ENCODE results near the gene GLA. TPM values are rescaled to one million over a fixed set of nuclear protein-coding genes. Genes with fewer than 3 reads are reported as not detected.

The GLA gene
- total RNA-seq, 4 donors from 2014 or later, result 13.4 to 16.3 (median 14.6) TPM

GRCh38 chrX:101415180-101416145, 7.7 kb upstream of the GLA start:
- TF ChIP-seq, protein P1, sequence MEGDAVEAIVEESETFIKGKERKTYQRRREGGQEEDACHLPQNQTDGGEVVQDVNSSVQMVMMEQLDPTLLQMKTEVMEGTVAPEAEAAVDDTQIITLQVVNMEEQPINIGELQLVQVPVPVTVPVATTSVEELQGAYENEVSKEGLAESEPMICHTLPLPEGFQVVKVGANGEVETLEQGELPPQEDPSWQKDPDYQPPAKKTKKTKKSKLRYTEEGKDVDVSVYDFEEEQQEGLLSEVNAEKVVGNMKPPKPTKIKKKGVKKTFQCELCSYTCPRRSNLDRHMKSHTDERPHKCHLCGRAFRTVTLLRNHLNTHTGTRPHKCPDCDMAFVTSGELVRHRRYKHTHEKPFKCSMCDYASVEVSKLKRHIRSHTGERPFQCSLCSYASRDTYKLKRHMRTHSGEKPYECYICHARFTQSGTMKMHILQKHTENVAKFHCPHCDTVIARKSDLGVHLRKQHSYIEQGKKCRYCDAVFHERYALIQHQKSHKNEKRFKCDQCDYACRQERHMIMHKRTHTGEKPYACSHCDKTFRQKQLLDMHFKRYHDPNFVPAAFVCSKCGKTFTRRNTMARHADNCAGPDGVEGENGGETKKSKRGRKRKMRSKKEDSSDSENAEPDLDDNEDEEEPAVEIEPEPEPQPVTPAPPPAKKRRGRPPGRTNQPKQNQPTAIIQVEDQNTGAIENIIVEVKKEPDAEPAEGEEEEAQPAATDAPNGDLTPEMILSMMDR (IDR thresholded peaks at IDR 0.05 in 4 of 5, conservative IDR thresholded peaks at IDR 0.05 in 1 of 5), result peak; percentile 24 to 83 (median 62)
- no peak for TF ChIP-seq POLR2A (IDR thresholded peaks at IDR 0.05)
- in situ Hi-C loops (cut with MboI; ENCODE audit: low sequenced_read_pairs in 4 of 4) (loop anchor here in 2 of 4 donors (10.0 to 25.0 kb wide), 3 partner anchors 372 to 522 kb away; partner anchors contain the start of gene ZMAT1 (in 1 of the 2)), intact Hi-C loops (cut with DNase I; ENCODE audit: low total_unique reads) (loop anchor here (1.0 to 10.0 kb wide), 4 partner anchors 67 to 519 kb away; partner anchors contain the start of genes ARMCX1 and ZMAT1)
- ATAC-seq, result peak; percentile 54 to 61
- H3K36me3 ChIP-seq, result peaks cover 0 to 9% of the 10 kb centered on the region in 2 donors
- no peaks in the 10 kb centered on the region for H3K9me3 ChIP-seq
- no peaks in the 10 kb centered on the region for H3K27me3 ChIP-seq
- H3K27ac ChIP-seq, result peak overlapping the region; percentile 70 to 78 (median 76)
- DNase-seq, result no peak
- no peak overlapping the region for H3K4me3 ChIP-seq
- H3K4me1 ChIP-seq, result peaks cover 11 to 27% of the 10 kb centered on the region in 2 donors

- Histone ChIP-seq H3K36me3 (peaks cover 0 to 9% of the 10 kb centered on the region in 2 donors), H3K4me3 (no peak overlapping the region), H3K27me3 (no peaks in the 10 kb centered on the region), H3K27ac (peak overlapping the region in 2 of 4 donors; percentile 13 to 31), H3K9me3 (no peaks in the 10 kb centered on the region), H3K4me1 (peaks cover 14 to 40% of the 10 kb centered on the region in 2 donors)
- TF ChIP-seq, protein P1 (IDR thresholded peaks at IDR 0.05 in 4 of 5, conservative IDR thresholded peaks at IDR 0.05 in 1 of 5), result no peak
- TF ChIP-seq POLR2A (IDR thresholded peaks at IDR 0.05), result no peak
- in situ Hi-C loops (cut with MboI; ENCODE audit: low sequenced_read_pairs in 4 of 4), result loop anchor here in 2 of 4 donors (10.0 to 25.0 kb wide), 3 partner anchors 375 to 525 kb away; partner anchors contain the start of gene ZMAT1 (in 1 of the 2)
- ATAC-seq (no peak), DNase-seq (no peak)
- intact Hi-C loops (cut with DNase I; ENCODE audit: low total_unique reads), result loop anchor here (10.0 kb wide), 1 partner anchor 523 kb away; the partner anchor contains the start of gene ZMAT1
Measured at GRCh38 chrX:101411984-101412383, 4.3 kb upstream of the GLA start.

- peaks cover 20 to 34% of the 10 kb centered on the region in 2 donors for H3K4me1 ChIP-seq
- intact Hi-C loops (cut with DNase I; ENCODE audit: low total_unique reads), result loop anchor here (10.0 kb wide), 1 partner anchor 524 kb away; the partner anchor contains the start of gene ZMAT1
Measured at GRCh38 chrX:101410461-101410860, 2.7 kb upstream of the GLA start.

DNA sequence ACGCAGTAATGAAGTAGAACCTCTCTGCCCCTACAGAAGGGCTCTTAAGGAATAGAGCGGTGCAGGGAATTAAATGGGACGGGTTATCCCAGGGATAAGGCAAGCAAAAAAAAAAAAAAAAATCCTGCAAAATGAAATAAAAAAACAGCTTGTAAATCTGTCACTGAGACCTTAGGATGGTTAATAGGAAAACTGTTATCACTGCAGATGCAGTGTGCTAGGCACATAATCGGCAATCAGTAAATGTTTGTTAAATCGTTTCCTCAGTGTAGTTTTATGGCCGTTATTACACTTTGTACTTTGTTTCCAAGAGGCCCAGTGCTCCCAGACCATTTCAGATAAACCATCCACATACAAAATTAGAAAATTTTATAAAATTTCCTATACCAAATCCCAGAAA, 1.3 kb upstream of the GLA start:
- peak overlapping the region; percentile 69 to 78 (median 70) for H3K4me3 ChIP-seq
- ATAC-seq (no peak), DNase-seq (no peak)
- H3K27ac ChIP-seq, result peak overlapping the region; percentile 89 to 96 (median 94)
- TF ChIP-seq, protein P1 (IDR thresholded peaks at IDR 0.05 in 4 of 5, conservative IDR thresholded peaks at IDR 0.05 in 1 of 5), result no peak
- no peak for TF ChIP-seq POLR2A (IDR thresholded peaks at IDR 0.05)
- H3K4me1 ChIP-seq, result peaks cover 20 to 24% of the 10 kb centered on the region in 2 donors
- in situ Hi-C loops (cut with MboI; ENCODE audit: low sequenced_read_pairs in 4 of 4) (loop anchor here in 2 of 4 donors (25.0 kb wide), 2 partner anchors 378 to 528 kb away; partner anchors contain the start of gene ZMAT1 (in 1 of the 2)), intact Hi-C loops (cut with DNase I; ENCODE audit: low total_unique reads) (loop anchor here (2.0 to 5.0 kb wide), 2 partner anchors 18 to 208 kb away; partner anchors contain the start of genes ARMCX6 and RPL36A)
- no peaks in the 10 kb centered on the region for H3K9me3 ChIP-seq
- peaks cover 0 to 9% of the 10 kb centered on the region in 2 donors for H3K36me3 ChIP-seq
- no peaks in the 10 kb centered on the region for H3K27me3 ChIP-seq

More at GRCh38 chrX:101410461-101410860, 2.7 kb upstream of the GLA start:
- Histone ChIP-seq H3K9me3 (no peaks in the 10 kb centered on the region), H3K36me3 (peaks cover 0 to 9% of the 10 kb centered on the region in 2 donors), H3K27ac (peak overlapping the region; percentile 26 to 96 (median 91)), H3K27me3 (no peaks in the 10 kb centered on the region), H3K4me3 (peak overlapping the region in 1 of 4 donors; percentile 78)
- TF ChIP-seq POLR2A (IDR thresholded peaks at IDR 0.05), result no peak
- TF ChIP-seq, protein P1 (IDR thresholded peaks at IDR 0.05 in 4 of 5, conservative IDR thresholded peaks at IDR 0.05 in 1 of 5), result no peak
- ATAC-seq (no peak), DNase-seq (no peak)
- in situ Hi-C loops (cut with MboI; ENCODE audit: low sequenced_read_pairs in 4 of 4), result loop anchor here in 2 of 4 donors (10.0 to 25.0 kb wide), 3 partner anchors 377 to 527 kb away; partner anchors contain the start of gene ZMAT1 (in 1 of the 2)

Measured in gastrocnemius medialis (tissue), 4 donors.